Endodermal cell (in vitro differentiated cells): ENCODE measurements around the gene GALNT9. TPM values are rescaled to one million over a fixed set of nuclear protein-coding genes. Genes with fewer than 3 reads are reported as not detected.

ENCODE experiments used
- DNase-seq: peaks from one replicate; pipeline ENCODE4 v3.0.0-alpha.2; 2017
- H3K27ac ChIP-seq: 2 replicates; pipeline ENCODE4 v1.5.1; 2013; ENCODE audit warnings: mild to moderate bottlenecking, low read depth, low read length, moderate library complexity
- H3K27me3 ChIP-seq: 2 replicates; pipeline ENCODE4 v1.6.1; 2013; ENCODE audit warnings: mild to moderate bottlenecking, low read length, moderate library complexity; ENCODE audit not compliant: insufficient read depth, control insufficient read depth, poor library complexity, severe bottlenecking
- H3K36me3 ChIP-seq: 2 replicates; pipeline ENCODE4 v1.7.0; 2013; ENCODE audit warnings: mild to moderate bottlenecking, low read length, moderate library complexity; ENCODE audit not compliant: control insufficient read depth, insufficient read depth
- H3K4me1 ChIP-seq: one replicate; pipeline ENCODE4 v1.7.0; 2013; ENCODE audit warnings: low read length; ENCODE audit not compliant: control insufficient read depth, insufficient read depth
- H3K4me3 ChIP-seq: 2 replicates; pipeline ENCODE4 v1.5.1; 2013; ENCODE audit warnings: mild to moderate bottlenecking, low read length, moderate library complexity
- H3K9ac ChIP-seq: 2 replicates; pipeline ENCODE4 v1.6.1; 2013; ENCODE audit warnings: mild to moderate bottlenecking, low read length, moderate library complexity; ENCODE audit not compliant: poor library complexity, severe bottlenecking; ENCODE audit errors: extremely low read depth
- H3K9me3 ChIP-seq: 2 replicates; pipeline ENCODE4 v1.6.1; 2013; ENCODE audit warnings: mild to moderate bottlenecking, low read length, moderate library complexity; ENCODE audit not compliant: control insufficient read depth
- H3K27ac Mint-ChIP-seq: 2 replicates; pipeline ENCODE4 v1.8.0; 2020; ENCODE audit warnings: mixed read lengths
- H3K27me3 Mint-ChIP-seq: 2 replicates; pipeline ENCODE4 v1.8.0; 2021; ENCODE audit warnings: mild to moderate bottlenecking, mixed read lengths; ENCODE audit not compliant: insufficient read depth
- H3K36me3 Mint-ChIP-seq: 2 replicates; pipeline ENCODE4 v1.8.0; 2020; ENCODE audit warnings: low read depth, mixed read lengths
- H3K4me1 Mint-ChIP-seq: 2 replicates; pipeline ENCODE4 v1.8.0; 2020; ENCODE audit warnings: mixed read lengths
- H3K4me3 Mint-ChIP-seq: 2 replicates; pipeline ENCODE4 v1.8.0; 2020; ENCODE audit warnings: mild to moderate bottlenecking, moderate library complexity, mixed read lengths
- H3K9me3 Mint-ChIP-seq: 2 replicates; pipeline ENCODE4 v1.8.0; 2020; ENCODE audit warnings: mild to moderate bottlenecking, mixed read lengths
- CTCF ChIP-seq: fragments of 200-600 bp; sonication (generic); conservative IDR thresholded peaks from 2 replicates; pipeline ENCODE4 v1.5.0; 2021; ENCODE audit warnings: antibody characterized with exemption, mild to moderate bottlenecking
- WGBS, 2 experiments: methylation state at CpG; one replicate each; pipeline versions ENCODE4 v1.1.5 to v1.1.7; 2013; ENCODE audit warnings: missing lambda C conversion rate in 2 of 2, mixed read lengths in 1 of 2; ENCODE audit not compliant: insufficient coverage in 1 of 2, insufficient read length in 1 of 2; 5-methylcytosine and 5-hydroxymethylcytosine counted together
- total RNA-seq, 2 donors: library from RNA; stranded (reverse); fragmentation: NEBNext Ultra II Directional in 1 of 2; extraction: Animal tissue kit (Norgen Biotek cat#: 25700) in 1 of 2; gene quantifications; 2 replicates in 1 of 2; 3 replicates in 1 of 2; pipeline ENCODE4 v1.2.1, GENCODE V29; 2021

Gene GALNT9
- total RNA-seq, 2 donors from 2014 or later = 0.13 TPM; not detected in 1

- Mint-ChIP-seq H3K27me3 (peaks cover 34% of the 10 kb centered on the region), H3K27ac (no peak overlapping the region), H3K9me3 (no peaks in the 10 kb centered on the region), H3K4me1 (no peaks in the 10 kb centered on the region), H3K36me3 (no peaks in the 10 kb centered on the region), H3K4me3 (no peak overlapping the region)
- TF ChIP-seq CTCF = no peak
- WGBS, 2 experiments = 88 to 90% methylated on average over 22 to 25 of the region's 25 CpGs
- no peak for DNase-seq
- Histone ChIP-seq H3K27ac (no peak overlapping the region), H3K36me3 (no peaks in the 10 kb centered on the region), H3K9ac (no peak overlapping the region), H3K4me3 (no peak overlapping the region), H3K27me3 (no peaks in the 10 kb centered on the region), H3K9me3 (peaks cover 24% of the 10 kb centered on the region), H3K4me1 (no peaks in the 10 kb centered on the region)
These were observed 64.2 kb downstream of the GALNT9 start for GRCh38 chr12:132265056-132265800.

- WGBS, 2 experiments = 90 to 92% methylated on average over 46 to 49 of the region's 49 CpGs
- Histone ChIP-seq H3K27me3 (no peaks in the 10 kb centered on the region), H3K4me1 (no peaks in the 10 kb centered on the region), H3K27ac (no peak overlapping the region), H3K4me3 (no peak overlapping the region), H3K9ac (no peak overlapping the region), H3K9me3 (peaks cover 24% of the 10 kb centered on the region), H3K36me3 (no peaks in the 10 kb centered on the region)
- H3K36me3 Mint-ChIP-seq = no peaks in the 10 kb centered on the region
- TF ChIP-seq CTCF = no peak
- no peak overlapping the region for H3K4me3 Mint-ChIP-seq
- no peaks in the 10 kb centered on the region for H3K9me3 Mint-ChIP-seq
- H3K27ac Mint-ChIP-seq = no peak overlapping the region
- no peaks in the 10 kb centered on the region for H3K4me1 Mint-ChIP-seq
- H3K27me3 Mint-ChIP-seq = peaks cover 34% of the 10 kb centered on the region
- no peak for DNase-seq
These were observed 65.0 kb downstream of the GALNT9 start for GRCh38 chr12:132264086-132265010.

- H3K27me3 Mint-ChIP-seq = peaks cover 31% of the 10 kb centered on the region
- Histone ChIP-seq H3K9me3 (peaks cover 21% of the 10 kb centered on the region), H3K9ac (no peak overlapping the region), H3K36me3 (no peaks in the 10 kb centered on the region), H3K4me1 (no peaks in the 10 kb centered on the region), H3K27me3 (no peaks in the 10 kb centered on the region), H3K27ac (no peak overlapping the region), H3K4me3 (no peak overlapping the region)
- H3K27ac Mint-ChIP-seq = no peak overlapping the region
- 87 to 88% methylated on average over 9 to 19 of the region's 19 CpGs for WGBS, 2 experiments
- DNase-seq = no peak
- no peak for TF ChIP-seq CTCF
- no peak overlapping the region for H3K4me3 Mint-ChIP-seq
- H3K4me1 Mint-ChIP-seq = peaks cover 4% of the 10 kb centered on the region
- no peaks in the 10 kb centered on the region for H3K9me3 Mint-ChIP-seq
- no peaks in the 10 kb centered on the region for H3K36me3 Mint-ChIP-seq
These were observed 65.8 kb downstream of the GALNT9 start for GRCh38 chr12:132263451-132264049.
